Stimulated activated CD8-positive, alpha-beta memory T cell treated with anti-CD3 and anti-CD28 coated beads, Interleukin-4, amount 100 ng/mL, for 4 hours (primary cell): Measurements from ENCODE around the gene NDUFB1.

Source experiments
- DNase-seq, 2 donors: peaks; one replicate each; pipeline ENCODE4 v3.0.0-alpha.2; 2020; ENCODE audit warnings: low read depth in 2 of 2, low spot score in 1 of 2

NDUFB1 gene

DNA sequence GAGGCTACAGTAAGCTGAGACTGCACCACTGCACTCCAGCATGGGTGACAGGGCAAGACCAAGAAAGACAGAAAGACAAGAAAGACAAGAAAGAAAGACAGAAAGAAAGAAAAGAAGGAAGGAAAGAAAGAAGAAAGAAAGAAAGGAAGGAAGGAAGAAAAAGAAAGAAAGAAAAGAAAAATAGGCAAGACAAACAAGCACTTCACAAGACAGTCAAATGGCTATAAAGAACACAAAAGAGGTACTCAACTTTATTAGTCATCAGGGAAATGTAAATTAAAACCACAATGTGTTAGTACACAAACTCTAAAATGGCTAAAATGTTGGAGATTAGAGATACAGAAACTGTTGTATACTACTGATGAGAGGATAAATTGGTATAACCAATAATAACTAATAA lies 21.7 kb downstream of the NDUFB1 start:
- no peak for DNase-seq

DNA sequence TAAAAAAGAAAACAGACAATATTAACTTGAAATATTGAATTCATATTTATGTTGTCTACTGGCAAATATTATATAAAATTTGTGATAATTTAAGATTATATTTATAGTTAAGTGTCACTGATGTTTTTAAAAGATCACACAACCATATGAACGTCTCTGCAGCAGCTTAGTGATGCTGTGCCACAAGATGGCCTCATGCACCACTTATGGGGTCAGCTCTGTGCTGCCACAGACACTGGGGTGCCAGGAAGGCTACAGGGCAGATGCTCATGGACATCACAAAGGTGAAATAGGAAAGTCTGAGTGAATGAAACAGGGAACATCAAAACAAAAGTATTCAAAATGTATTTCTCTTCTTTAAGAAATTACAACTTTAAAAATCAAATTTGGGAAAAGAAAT lies 28.2 kb downstream of the NDUFB1 start:
- DNase-seq: no peak

GRCh38 chr14:92088494-92088893 lies 33.0 kb downstream of the NDUFB1 start:
- no peak for DNase-seq

GRCh38 chr14:92074555-92074954 lies 47.0 kb downstream of the NDUFB1 start:
- DNase-seq: no peak
